NAMALWA (cell line): ENCODE measurements around the gene SLC2A10.

ENCODE experiments used
- DNase-seq: peaks from one replicate; pipeline ENCODE4 v3.0.0-alpha.2; 2015; ENCODE audit warnings: low spot score

The SLC2A10 gene

DNA sequence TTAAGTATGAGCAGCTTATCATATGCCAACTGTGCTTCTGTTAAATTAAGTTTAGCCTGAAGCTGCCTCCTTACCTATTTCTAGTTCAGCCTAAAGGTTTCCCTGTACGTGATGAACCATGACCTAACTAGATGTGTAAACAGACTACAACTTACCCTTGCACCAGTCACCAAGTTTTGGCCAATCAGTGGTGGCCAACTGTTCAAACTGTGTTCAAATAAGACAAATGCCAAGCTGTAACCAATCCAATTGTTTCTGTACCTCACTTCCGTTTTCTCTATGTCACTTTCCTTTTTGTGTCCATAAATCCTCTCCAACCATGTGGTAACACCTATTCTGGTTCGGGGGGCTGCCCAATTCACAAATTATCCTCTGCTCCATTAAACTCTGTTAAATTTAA, 6.0 kb upstream of the SLC2A10 start:
- no peak for DNase-seq

DNA sequence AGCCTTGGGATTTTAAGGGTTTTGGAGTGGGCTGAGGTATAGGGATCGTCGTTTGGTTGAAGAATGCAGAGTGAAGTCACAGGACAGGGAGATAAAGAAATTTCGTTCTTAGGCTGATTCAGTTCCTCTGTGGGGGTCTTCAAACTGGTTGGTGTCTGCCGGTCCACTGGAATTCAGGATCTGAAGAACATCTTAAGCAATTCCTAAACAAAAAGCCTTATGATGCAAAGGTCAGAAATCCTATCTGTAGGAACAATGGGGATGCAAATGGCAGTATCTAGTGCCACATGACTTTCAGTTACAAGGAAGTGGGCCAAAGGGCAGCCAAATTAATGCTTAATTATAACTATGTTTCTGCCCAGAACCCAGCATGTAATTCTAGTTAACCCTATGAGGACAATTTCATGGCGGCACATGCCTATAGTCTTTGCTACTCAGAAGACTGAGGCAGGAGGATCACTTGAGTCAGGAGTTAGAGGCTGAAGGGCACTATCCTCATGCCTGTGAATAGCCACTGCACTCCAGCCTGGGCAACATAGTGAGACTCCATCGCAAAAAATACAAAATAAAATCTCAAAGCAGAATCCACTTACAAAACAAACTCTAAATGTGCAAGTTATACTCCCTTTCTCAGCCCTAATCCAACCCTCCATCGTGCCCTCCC, 4.6 kb upstream of the SLC2A10 start:
- no peak for DNase-seq

DNA sequence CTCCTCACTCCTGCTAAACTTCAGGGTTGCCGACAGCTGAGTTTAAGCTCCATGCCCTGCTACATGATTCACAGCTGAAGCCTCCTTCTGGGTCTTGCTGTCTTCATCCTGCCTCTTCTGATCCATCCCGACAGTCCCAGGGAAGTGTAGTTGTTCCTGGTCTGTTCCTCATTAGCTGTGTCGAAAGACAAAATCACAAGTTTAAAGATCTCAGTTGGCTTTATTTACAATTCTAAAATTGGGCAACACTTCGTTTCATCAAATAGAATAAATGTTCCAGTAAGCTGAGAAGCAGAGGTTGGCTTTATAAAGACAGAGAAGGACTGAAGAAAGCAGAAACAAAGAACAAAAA, 4.1 kb upstream of the SLC2A10 start:
- DNase-seq: no peak

GRCh38 chr20:46706242-46706641, 3.2 kb upstream of the SLC2A10 start:
- DNase-seq: no peak

GRCh38 chr20:46708172-46708860, 1.1 kb upstream of the SLC2A10 start:
- peak; percentile 20 for DNase-seq

- DNase-seq: no peak
These were observed 392 bp upstream of the SLC2A10 start for GRCh38 chr20:46709055-46709458.

DNA sequence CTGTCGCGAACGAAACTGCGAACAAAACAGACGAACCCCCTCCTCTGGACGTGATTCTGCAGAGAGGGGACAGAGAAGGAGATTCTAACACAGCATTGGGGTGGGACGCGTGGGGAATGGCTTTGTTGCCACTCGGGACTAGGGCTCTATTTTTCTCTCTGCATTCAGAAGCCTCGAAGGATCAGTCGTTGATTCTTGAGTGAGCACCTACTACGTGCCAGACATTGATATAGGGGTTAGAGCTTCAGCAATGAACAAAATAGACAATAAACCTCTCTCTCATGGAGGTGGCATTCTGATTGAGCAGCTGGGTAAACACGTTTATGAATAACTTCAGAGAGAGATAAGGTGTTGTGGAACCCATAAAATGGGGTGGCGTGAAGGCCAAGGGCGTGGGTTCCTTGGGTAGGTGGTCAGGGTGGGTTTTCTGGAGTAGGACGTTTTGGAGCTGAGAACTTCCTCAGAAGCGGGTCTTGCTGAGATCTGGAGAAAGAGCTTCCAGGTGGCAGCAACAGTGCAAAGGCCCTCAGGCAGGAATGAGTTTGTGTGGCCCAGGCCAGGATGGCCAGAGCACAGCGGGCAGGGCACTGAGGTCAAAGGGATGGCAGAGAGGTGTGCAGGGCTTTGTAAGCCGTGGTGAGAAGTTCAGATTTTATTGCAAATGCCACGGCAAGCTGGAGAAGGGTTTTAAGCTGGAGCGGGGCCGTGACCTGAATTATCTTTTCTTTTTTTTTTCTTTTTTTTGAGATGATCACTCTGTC, 884 bp downstream of the SLC2A10 start:
- no peak for DNase-seq

- no peak for DNase-seq
These were observed 2.7 kb downstream of the SLC2A10 start for GRCh38 chr20:46712056-46712636.

GRCh38 chr20:46713957-46714834, 4.7 kb downstream of the SLC2A10 start:
- DNase-seq: no peak

GRCh38 chr20:46715292-46715756, 5.9 kb downstream of the SLC2A10 start:
- no peak for DNase-seq

GRCh38 chr20:46717818-46718541, 8.5 kb downstream of the SLC2A10 start:
- no peak for DNase-seq

DNA sequence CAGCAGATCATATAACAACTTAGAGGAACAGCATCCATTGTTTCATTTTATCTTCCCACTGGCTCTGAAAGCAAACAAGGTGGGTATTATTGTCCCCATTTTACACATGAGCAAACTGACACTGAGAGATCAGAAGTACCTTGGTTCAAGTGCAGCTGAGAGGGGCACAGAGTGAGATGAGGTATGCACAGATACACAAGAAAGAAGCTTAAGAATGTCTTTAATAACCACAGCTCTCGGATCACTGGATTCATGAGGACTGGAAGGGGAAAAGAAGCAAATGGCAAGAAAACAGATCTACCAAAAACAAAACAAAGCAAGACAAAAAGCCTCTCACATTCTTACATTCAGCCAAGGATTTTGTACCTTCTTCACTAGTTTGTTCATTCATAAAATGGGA, 10.6 kb downstream of the SLC2A10 start:
- DNase-seq: no peak

DNA sequence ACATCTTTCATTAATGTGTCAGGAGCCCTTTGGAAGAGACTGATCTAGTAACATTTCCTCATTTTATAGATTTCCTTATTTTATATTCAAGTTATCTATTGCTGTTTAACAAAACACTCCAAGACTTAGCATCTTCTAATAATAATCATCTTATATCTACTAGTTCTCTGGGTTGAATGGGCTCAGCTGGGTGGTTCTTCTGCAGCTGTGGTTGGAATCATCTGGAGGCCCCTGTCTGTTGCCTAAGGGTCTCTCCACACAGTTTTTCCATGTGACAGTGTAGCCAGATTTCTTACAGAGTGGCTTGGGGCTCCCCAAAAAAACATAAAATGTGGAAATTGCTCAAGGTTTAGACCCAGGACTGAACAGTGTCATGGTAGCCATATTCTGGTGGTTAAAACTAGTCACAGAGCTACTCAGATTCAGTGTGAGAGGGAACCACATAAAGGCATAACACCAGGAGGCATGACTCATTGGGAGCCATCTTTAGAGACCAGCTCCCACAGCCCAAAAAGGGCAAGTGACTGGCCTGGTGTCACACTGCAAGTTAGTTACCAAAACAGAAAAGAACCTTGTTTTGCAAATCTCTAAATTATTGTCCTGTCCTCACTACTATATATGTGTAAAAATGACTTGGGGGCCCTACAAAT, 11.5 kb downstream of the SLC2A10 start:
- no peak for DNase-seq

GRCh38 chr20:46721476-46721875, 12.0 kb downstream of the SLC2A10 start:
- DNase-seq: no peak

- DNase-seq: no peak
These were observed 13.0 kb downstream of the SLC2A10 start for GRCh38 chr20:46722450-46722849.

GRCh38 chr20:46723039-46723438, 13.6 kb downstream of the SLC2A10 start:
- DNase-seq: no peak

GRCh38 chr20:46724343-46724959, 15.0 kb downstream of the SLC2A10 start:
- no peak for DNase-seq

DNA sequence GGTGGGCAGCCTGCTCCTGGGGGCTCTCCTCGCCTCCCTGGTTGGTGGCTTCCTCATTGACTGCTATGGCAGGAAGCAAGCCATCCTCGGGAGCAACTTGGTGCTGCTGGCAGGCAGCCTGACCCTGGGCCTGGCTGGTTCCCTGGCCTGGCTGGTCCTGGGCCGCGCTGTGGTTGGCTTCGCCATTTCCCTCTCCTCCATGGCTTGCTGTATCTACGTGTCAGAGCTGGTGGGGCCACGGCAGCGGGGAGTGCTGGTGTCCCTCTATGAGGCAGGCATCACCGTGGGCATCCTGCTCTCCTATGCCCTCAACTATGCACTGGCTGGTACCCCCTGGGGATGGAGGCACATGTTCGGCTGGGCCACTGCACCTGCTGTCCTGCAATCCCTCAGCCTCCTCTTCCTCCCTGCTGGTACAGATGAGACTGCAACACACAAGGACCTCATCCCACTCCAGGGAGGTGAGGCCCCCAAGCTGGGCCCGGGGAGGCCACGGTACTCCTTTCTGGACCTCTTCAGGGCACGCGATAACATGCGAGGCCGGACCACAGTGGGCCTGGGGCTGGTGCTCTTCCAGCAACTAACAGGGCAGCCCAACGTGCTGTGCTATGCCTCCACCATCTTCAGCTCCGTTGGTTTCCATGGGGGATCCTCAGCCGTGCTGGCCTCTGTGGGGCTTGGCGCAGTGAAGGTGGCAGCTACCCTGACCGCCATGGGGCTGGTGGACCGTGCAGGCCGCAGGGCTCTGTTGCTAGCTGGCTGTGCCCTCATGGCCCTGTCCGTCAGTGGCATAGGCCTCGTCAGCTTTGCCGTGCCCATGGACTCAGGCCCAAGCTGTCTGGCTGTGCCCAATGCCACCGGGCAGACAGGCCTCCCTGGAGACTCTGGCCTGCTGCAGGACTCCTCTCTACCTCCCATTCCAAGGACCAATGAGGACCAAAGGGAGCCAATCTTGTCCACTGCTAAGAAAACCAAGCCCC, 16.0 kb downstream of the SLC2A10 start:
- DNase-seq: no peak

GRCh38 chr20:46731770-46732169, 22.3 kb downstream of the SLC2A10 start:
- peak; percentile 60 for DNase-seq
